ENCODE measurements around the gene PARD3B.

- TF ChIP-seq, protein P1, sequence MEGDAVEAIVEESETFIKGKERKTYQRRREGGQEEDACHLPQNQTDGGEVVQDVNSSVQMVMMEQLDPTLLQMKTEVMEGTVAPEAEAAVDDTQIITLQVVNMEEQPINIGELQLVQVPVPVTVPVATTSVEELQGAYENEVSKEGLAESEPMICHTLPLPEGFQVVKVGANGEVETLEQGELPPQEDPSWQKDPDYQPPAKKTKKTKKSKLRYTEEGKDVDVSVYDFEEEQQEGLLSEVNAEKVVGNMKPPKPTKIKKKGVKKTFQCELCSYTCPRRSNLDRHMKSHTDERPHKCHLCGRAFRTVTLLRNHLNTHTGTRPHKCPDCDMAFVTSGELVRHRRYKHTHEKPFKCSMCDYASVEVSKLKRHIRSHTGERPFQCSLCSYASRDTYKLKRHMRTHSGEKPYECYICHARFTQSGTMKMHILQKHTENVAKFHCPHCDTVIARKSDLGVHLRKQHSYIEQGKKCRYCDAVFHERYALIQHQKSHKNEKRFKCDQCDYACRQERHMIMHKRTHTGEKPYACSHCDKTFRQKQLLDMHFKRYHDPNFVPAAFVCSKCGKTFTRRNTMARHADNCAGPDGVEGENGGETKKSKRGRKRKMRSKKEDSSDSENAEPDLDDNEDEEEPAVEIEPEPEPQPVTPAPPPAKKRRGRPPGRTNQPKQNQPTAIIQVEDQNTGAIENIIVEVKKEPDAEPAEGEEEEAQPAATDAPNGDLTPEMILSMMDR (IDR thresholded peaks at IDR 0.05; ENCODE audit: borderline replicate concordance, extremely low read depth, low read length, poor library complexity, severe bottlenecking): no peak
- no peak for TF ChIP-seq EZH2 (IDR thresholded peaks at IDR 0.05; ENCODE audit: borderline replicate concordance, low read depth, low read length, severe bottlenecking)
Observed at GRCh38 chr2:204897561-204897960, 352.3 kb downstream of the PARD3B start.

All from DND-41 (cell line).